DOHH2 (cell line): Measurements from ENCODE around the gene CUL9.

Experiments used
- H3F3A ChIP-seq: fragments of 200-600 bp; sonication (generic), shearing (Covaris generic); 2 replicates; pipeline ENCODE4 v1.6.0; 2016; ENCODE audit warnings: antibody characterized with exemption, mild to moderate bottlenecking; ENCODE audit not compliant: control insufficient read depth, insufficient read depth
- H3K27ac ChIP-seq: fragments of 200-600 bp; sonication (generic); 2 replicates; pipeline ENCODE4 v1.5.1; 2014; ENCODE audit warnings: low read depth, mild to moderate bottlenecking, low read length, moderate library complexity
- H3K27me3 ChIP-seq: fragments of 200-600 bp; sonication (generic); 2 replicates; pipeline ENCODE4 v1.6.1; 2014; ENCODE audit warnings: mild to moderate bottlenecking, low read length, mixed read lengths; ENCODE audit not compliant: control insufficient read depth
- H3K36me3 ChIP-seq: fragments of 200-600 bp; sonication (generic); 2 replicates; pipeline ENCODE4 v1.6.1; 2014; ENCODE audit warnings: mild to moderate bottlenecking, low read length, moderate library complexity, mixed read lengths; ENCODE audit not compliant: control insufficient read depth
- H3K4me1 ChIP-seq: fragments of 200-600 bp; sonication (generic); 2 replicates; pipeline ENCODE4 v1.6.1; 2014; ENCODE audit warnings: mild to moderate bottlenecking, low read length, mixed read lengths; ENCODE audit not compliant: control insufficient read depth
- H3K4me2 ChIP-seq: fragments of 200-600 bp; sonication (generic); 2 replicates; pipeline ENCODE4 v1.6.0; 2014; ENCODE audit warnings: mild to moderate bottlenecking, low read length, moderate library complexity
- H3K4me3 ChIP-seq: fragments of 200-600 bp; sonication (generic); 2 replicates; pipeline ENCODE4 v1.5.1; 2014; ENCODE audit warnings: mild to moderate bottlenecking, low read length, mixed read lengths
- H3K79me2 ChIP-seq: fragments of 200-600 bp; sonication (generic); 2 replicates; pipeline ENCODE4 v1.6.1; 2014; ENCODE audit warnings: mild to moderate bottlenecking, low read length, mixed read lengths; ENCODE audit not compliant: control insufficient read depth
- H3K9me2 ChIP-seq: fragments of 200-600 bp; sonication (generic); replicated peaks from 2 replicates; pipeline ENCODE4 v1.6.1; 2014; ENCODE audit warnings: mild to moderate bottlenecking, low read length, mixed read lengths; ENCODE audit not compliant: control insufficient read depth
- H3K9me3 ChIP-seq: fragments of 200-600 bp; sonication (generic); 2 replicates; pipeline ENCODE4 v1.6.1; 2014; ENCODE audit warnings: antibody characterized with exemption, low read length, mixed read lengths; ENCODE audit not compliant: control insufficient read depth, insufficient read depth
- H4K20me1 ChIP-seq: fragments of 200-600 bp; sonication (generic); 2 replicates; pipeline ENCODE4 v1.6.0; 2014; ENCODE audit warnings: low read depth, mild to moderate bottlenecking, antibody characterized with exemption, low read length, moderate library complexity; ENCODE audit not compliant: control insufficient read depth, insufficient read depth
- CTCF ChIP-seq: fragments of 200-600 bp; sonication (generic); IDR thresholded peaks from one replicate; pipeline ENCODE4 v1.5.1; 2014; ENCODE audit warnings: antibody characterized with exemption, mild to moderate bottlenecking, low read depth, low read length; ENCODE audit not compliant: poor library complexity, severe bottlenecking
- EZH2phosphoT487 ChIP-seq: fragments of 200-600 bp; sonication (generic); IDR thresholded peaks from 2 replicates; pipeline ENCODE4 v1.6.1; 2017; ENCODE audit warnings: borderline replicate concordance, mild to moderate bottlenecking, antibody characterized with exemption, low read length, moderate library complexity, mixed read lengths

The CUL9 gene

DNA sequence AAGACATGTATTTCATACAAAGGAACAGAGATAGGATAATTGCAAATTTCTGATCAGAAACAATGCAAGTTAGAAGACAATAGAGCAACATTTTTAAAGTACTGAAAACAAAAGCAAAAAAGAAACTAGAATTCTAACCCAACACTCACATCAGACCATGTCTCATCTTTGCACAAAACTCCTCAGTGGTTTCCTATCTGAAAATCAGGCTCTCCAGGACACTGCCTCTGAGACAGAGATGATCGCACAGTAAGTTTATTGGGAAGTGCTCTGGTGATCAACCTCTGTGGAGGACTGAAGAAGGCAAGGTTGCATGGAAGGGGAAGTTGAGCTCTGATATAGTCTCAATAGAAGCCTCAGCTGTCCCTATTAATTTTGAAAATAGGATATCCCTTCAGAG, 59.0 kb downstream of the CUL9 start:
- TF ChIP-seq EZH2phosphoT487 = no peak
- TF ChIP-seq CTCF = no peak
- Histone ChIP-seq H4K20me1 (no peaks in the 10 kb centered on the region), H3K9me3 (peaks cover 5% of the 10 kb centered on the region; the same call in 1 of the 2 replicates), H3F3A (no peaks in the 10 kb centered on the region), H3K27ac (no peak overlapping the region), H3K4me3 (no peak overlapping the region), H3K36me3 (no peaks in the 10 kb centered on the region), H3K9me2 (no peaks in the 10 kb centered on the region), H3K4me1 (peaks cover 3% of the 10 kb centered on the region; the same call in 1 of the 2 replicates), H3K27me3 (peaks cover 49% of the 10 kb centered on the region), H3K4me2 (no peak overlapping the region), H3K79me2 (no peaks in the 10 kb centered on the region)

DNA sequence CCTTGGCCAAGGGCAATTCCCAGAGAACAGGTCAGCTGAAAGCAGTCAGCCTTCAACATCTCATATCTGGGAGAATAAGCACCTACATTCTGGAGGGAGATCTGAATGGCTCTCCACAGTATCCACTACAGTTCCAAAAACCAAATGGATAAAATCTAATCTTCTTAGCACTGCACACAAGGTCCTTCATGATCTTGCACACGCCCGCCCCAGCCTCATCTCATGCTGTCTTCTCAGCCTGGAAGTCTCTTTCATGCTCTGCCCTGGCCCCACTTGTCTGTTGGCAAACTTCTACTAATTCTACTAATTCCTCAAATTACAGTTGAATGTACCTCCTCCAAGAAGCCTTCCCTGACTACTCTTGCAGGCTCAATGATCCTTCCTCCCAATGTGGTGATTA, 59.5 kb downstream of the CUL9 start:
- Histone ChIP-seq H3K79me2 (no peaks in the 10 kb centered on the region), H3K27me3 (peaks cover 52% of the 10 kb centered on the region), H3K4me1 (peaks cover 6% of the 10 kb centered on the region)

GRCh38 chr6:43242908-43243663, 61.1 kb downstream of the CUL9 start, which contains the start of gene TTBK1:
Gene TTBK1, plus strand, starts transcription at chr6:43243481. Its CDS starts 3,180 bp downstream, at chr6:43246661.
- Histone ChIP-seq H3K9me2 (no peaks in the 10 kb centered on the region), H3K27me3 (peaks cover 52% of the 10 kb centered on the region), H3K4me2 (no peak within 1 kb of the TSS), H3K9me3 (peaks cover 5% of the 10 kb centered on the region; the same call in 1 of the 2 replicates), H3F3A (no peaks in the 10 kb centered on the region), H3K4me1 (peaks cover 22% of the 10 kb centered on the region), H3K36me3 (no peaks in the 10 kb centered on the region), H3K79me2 (no peaks in the 10 kb centered on the region), H3K4me3 (no peak within 1 kb of the TSS), H4K20me1 (no peaks in the 10 kb centered on the region), H3K27ac (no peak within 1 kb of the TSS)
- TF ChIP-seq CTCF = no peak
- TF ChIP-seq EZH2phosphoT487 = peak; percentile 75; the same call in 1 of the 2 replicates

More for the DNA sequence above, 59.5 kb downstream of the CUL9 start:
- no peaks in the 10 kb centered on the region for H3F3A ChIP-seq
- no peak overlapping the region for H3K4me2 ChIP-seq
- no peak overlapping the region for H3K4me3 ChIP-seq
- no peaks in the 10 kb centered on the region for H4K20me1 ChIP-seq
- H3K9me2 ChIP-seq = no peaks in the 10 kb centered on the region
- H3K9me3 ChIP-seq = peaks cover 5% of the 10 kb centered on the region; the same call in 1 of the 2 replicates
- H3K27ac ChIP-seq = no peak overlapping the region
- no peaks in the 10 kb centered on the region for H3K36me3 ChIP-seq
- no peak for TF ChIP-seq CTCF
